BE2C (cell line): Measurements from ENCODE around the gene BICRAL.
A peak's percentile ranks its signal among the peaks of the same experiment; 100 is the strongest.
"Not testable (repeated sequence)": the region's sequence is repeated elsewhere in the genome, so short reads cannot be mapped to it uniquely, and the experiment has no call there.

Experiments
- DNase-seq: peaks from one replicate; pipeline ENCODE4 v3.0.0-alpha.2; 2020
- H3K27me3 ChIP-seq: fragments of 250-450 bp; sonication (Bioruptor Pico); 2 replicates; pipeline ENCODE4 v1.5.1; 2020; ENCODE audit warnings: mild to moderate bottlenecking
- H3K36me3 ChIP-seq: fragments of 250-450 bp; sonication (Bioruptor Pico); 2 replicates; pipeline ENCODE4 v1.5.1; 2020; ENCODE audit warnings: mild to moderate bottlenecking
- H3K4me1 ChIP-seq: fragments of 250-450 bp; sonication (Bioruptor Pico); 2 replicates; pipeline ENCODE4 v1.5.1; 2020
- H3K4me3 ChIP-seq: 2 replicates; pipeline ENCODE4 v1.5.1; 2011; ENCODE audit warnings: low read depth, low read length
- H3K9me3 ChIP-seq: fragments of 250-450 bp; sonication (Bioruptor Pico); 2 replicates; pipeline ENCODE4 v1.5.1; 2020
- TF ChIP-seq, protein P1 (sequence below): IDR thresholded peaks from 2 replicates; pipeline ENCODE4 v1.5.1; 2012; ENCODE audit warnings: mild to moderate bottlenecking, low read depth, low read length

Gene BICRAL

GRCh38 chr6:42899871-42900270 is 118.0 kb downstream of the BICRAL start:
- TF ChIP-seq, protein P1, sequence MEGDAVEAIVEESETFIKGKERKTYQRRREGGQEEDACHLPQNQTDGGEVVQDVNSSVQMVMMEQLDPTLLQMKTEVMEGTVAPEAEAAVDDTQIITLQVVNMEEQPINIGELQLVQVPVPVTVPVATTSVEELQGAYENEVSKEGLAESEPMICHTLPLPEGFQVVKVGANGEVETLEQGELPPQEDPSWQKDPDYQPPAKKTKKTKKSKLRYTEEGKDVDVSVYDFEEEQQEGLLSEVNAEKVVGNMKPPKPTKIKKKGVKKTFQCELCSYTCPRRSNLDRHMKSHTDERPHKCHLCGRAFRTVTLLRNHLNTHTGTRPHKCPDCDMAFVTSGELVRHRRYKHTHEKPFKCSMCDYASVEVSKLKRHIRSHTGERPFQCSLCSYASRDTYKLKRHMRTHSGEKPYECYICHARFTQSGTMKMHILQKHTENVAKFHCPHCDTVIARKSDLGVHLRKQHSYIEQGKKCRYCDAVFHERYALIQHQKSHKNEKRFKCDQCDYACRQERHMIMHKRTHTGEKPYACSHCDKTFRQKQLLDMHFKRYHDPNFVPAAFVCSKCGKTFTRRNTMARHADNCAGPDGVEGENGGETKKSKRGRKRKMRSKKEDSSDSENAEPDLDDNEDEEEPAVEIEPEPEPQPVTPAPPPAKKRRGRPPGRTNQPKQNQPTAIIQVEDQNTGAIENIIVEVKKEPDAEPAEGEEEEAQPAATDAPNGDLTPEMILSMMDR = no peak
- Histone ChIP-seq H3K4me1 (peaks cover 20% of the 10 kb centered on the region), H3K27me3 (no peaks in the 10 kb centered on the region), H3K9me3 (no peaks in the 10 kb centered on the region), H3K36me3 (no peaks in the 10 kb centered on the region), H3K4me3 (no peak overlapping the region)
- DNase-seq = no peak

DNA sequence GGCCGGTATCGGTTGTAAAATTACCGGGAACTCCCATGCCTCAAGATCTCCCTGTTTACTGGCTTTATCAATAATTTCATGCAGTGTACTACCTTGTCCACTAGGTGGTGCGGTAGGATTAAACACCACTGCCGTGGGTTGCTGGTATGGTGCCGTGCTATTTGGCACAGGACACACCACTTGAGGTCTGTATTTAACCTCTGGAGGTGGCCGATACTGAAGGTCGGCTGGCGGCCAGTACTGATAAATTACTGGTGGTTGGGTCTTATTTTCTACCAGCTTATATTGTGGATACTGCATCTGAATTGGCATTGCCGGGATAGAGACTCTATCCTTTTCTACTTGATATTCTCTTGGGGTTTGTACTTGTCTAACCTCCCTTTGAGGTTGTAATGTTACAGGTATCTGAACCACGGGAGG is 119.7 kb downstream of the BICRAL start:
- DNase-seq = peak; percentile 83
- TF ChIP-seq, protein P1 = peak; percentile 86
- H3K27me3 ChIP-seq = no peaks in the 10 kb centered on the region
- H3K36me3 ChIP-seq = no peaks in the 10 kb centered on the region
- peak overlapping the region; percentile 56 for H3K4me3 ChIP-seq
- no peaks in the 10 kb centered on the region for H3K9me3 ChIP-seq
- peaks cover 16% of the 10 kb centered on the region for H3K4me1 ChIP-seq

- H3K36me3 ChIP-seq, DNase-seq, H3K9me3 ChIP-seq, H3K27me3 ChIP-seq: not testable (repeated sequence)
- Histone ChIP-seq H3K4me1 (peaks cover 13% of the 10 kb centered on the region), H3K4me3 (peak overlapping the region; percentile 56)
These were observed 120.8 kb downstream of the BICRAL start for GRCh38 chr6:42902429-42903263.

GRCh38 chr6:42904467-42904866 is 122.6 kb downstream of the BICRAL start:
- Histone ChIP-seq H3K36me3 (no peaks in the 10 kb centered on the region), H3K27me3 (no peaks in the 10 kb centered on the region), H3K4me1 (peaks cover 11% of the 10 kb centered on the region), H3K4me3 (no peak overlapping the region), H3K9me3 (no peaks in the 10 kb centered on the region)
- TF ChIP-seq, protein P1 = no peak
- DNase-seq = no peak

DNA sequence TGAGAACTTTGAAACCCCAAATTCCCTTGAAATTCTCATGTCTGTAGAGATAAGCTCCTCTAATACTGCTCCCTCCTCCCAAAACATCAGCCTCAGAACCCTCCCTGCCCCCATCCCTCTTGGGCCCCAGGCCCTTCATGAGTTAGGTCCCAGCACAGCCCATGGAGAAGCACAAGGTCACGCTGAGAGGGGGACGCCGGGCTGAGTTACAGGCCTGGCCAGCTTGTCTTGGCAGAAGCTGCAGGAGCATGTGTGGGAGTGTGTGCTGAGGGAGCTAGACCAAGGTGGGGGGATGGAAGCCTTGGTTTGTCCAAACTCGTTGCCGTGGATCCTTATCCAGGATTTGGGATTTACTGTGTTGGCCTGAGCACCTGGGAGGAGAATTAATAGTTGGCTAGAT is 125.5 kb downstream of the BICRAL start:
- DNase-seq = no peak
- H3K9me3 ChIP-seq = no peaks in the 10 kb centered on the region
- TF ChIP-seq, protein P1 = no peak

DNA sequence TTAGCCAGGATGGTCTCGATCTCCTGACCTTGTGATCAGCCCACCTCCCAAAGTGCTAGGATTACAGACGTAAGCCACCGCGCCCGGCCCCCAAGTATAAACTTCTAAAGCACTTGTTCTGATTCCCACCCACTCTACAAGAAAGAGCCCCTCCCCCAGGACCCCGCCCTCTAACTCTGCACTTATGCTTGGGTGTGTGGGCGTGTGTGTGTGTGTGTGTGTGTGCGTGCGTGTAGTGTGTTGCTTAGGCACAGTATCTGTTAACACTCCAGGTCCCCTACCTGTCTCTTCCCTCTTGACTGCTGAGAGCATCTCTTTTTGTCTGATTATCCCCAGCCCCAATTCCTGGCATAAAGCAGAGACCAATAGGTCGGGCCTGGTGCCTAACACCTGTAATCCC is 128.0 kb downstream of the BICRAL start:
- H3K4me1 ChIP-seq = no peaks in the 10 kb centered on the region
- no peaks in the 10 kb centered on the region for H3K27me3 ChIP-seq
- TF ChIP-seq, protein P1 = no peak
- no peaks in the 10 kb centered on the region for H3K36me3 ChIP-seq
- DNase-seq = no peak
- no peak overlapping the region for H3K4me3 ChIP-seq
- no peaks in the 10 kb centered on the region for H3K9me3 ChIP-seq

More for the DNA sequence above, 125.5 kb downstream of the BICRAL start:
- Histone ChIP-seq H3K4me3 (no peak overlapping the region), H3K36me3 (no peaks in the 10 kb centered on the region), H3K27me3 (no peaks in the 10 kb centered on the region), H3K4me1 (peaks cover 4% of the 10 kb centered on the region; the same call in 1 of the 2 replicates)
